Hematopoietic multipotent progenitor cell treated with erythropoietin and hydrocortisone succinate and interleukin-3 and kit ligand, for 15 days (in vitro differentiated cells): ENCODE measurements around the gene STK32C.

ENCODE experiments used
- DNase-seq: peaks from one replicate; pipeline ENCODE4 v3.0.0-alpha.2; 2015; ENCODE audit warnings: low spot score

Gene STK32C

GRCh38 chr10:132181691-132182425 lies 125.9 kb downstream of the STK32C start:
- DNase-seq = no peak

GRCh38 chr10:132180736-132181135 lies 127.0 kb downstream of the STK32C start:
- no peak for DNase-seq

GRCh38 chr10:132179551-132180392 lies 128.0 kb downstream of the STK32C start:
- no peak for DNase-seq

GRCh38 chr10:132178672-132179545 lies 128.8 kb downstream of the STK32C start:
- DNase-seq = no peak

- DNase-seq = no peak
These were observed 129.7 kb downstream of the STK32C start for GRCh38 chr10:132178046-132178445.

- no peak for DNase-seq
These were observed 130.9 kb downstream of the STK32C start for GRCh38 chr10:132176623-132177500.

- no peak for DNase-seq
These were observed 131.7 kb downstream of the STK32C start for GRCh38 chr10:132175907-132176581.

GRCh38 chr10:132175408-132175807 lies 132.3 kb downstream of the STK32C start:
- no peak for DNase-seq

- no peak for DNase-seq
These were observed 133.5 kb downstream of the STK32C start for GRCh38 chr10:132174237-132174636.

- no peak for DNase-seq
These were observed 134.6 kb downstream of the STK32C start for GRCh38 chr10:132173185-132173584.

GRCh38 chr10:132172091-132173066 lies 135.4 kb downstream of the STK32C start:
- no peak for DNase-seq

- DNase-seq = no peak
These were observed 137.0 kb downstream of the STK32C start for GRCh38 chr10:132170561-132171361.

- no peak for DNase-seq
These were observed 137.8 kb downstream of the STK32C start for GRCh38 chr10:132169766-132170560.

GRCh38 chr10:132169031-132169765 lies 138.6 kb downstream of the STK32C start:
- no peak for DNase-seq

GRCh38 chr10:132168571-132169030 lies 139.1 kb downstream of the STK32C start:
- DNase-seq = no peak

GRCh38 chr10:132167976-132168375 lies 139.8 kb downstream of the STK32C start:
- DNase-seq = no peak
